Stimulated activated CD8-positive, alpha-beta memory T cell treated with anti-CD3 and anti-CD28 coated beads, Interleukin-7, amount 100 ng/mL, for 48 hours (primary cell): ENCODE results near the gene RSU1.
A peak's percentile ranks its signal among the peaks of the same experiment; 100 is the strongest.
"Not testable (repeated sequence)": the region's sequence is repeated elsewhere in the genome, so short reads cannot be mapped to it uniquely, and the experiment has no call there.

Experiments
- DNase-seq, 2 donors: peaks; one replicate each; pipeline ENCODE4 v3.0.0-alpha.2; 2020; ENCODE audit warnings: low read depth in 1 of 2; ENCODE audit errors: extremely low read depth in 1 of 2

The RSU1 gene

DNA sequence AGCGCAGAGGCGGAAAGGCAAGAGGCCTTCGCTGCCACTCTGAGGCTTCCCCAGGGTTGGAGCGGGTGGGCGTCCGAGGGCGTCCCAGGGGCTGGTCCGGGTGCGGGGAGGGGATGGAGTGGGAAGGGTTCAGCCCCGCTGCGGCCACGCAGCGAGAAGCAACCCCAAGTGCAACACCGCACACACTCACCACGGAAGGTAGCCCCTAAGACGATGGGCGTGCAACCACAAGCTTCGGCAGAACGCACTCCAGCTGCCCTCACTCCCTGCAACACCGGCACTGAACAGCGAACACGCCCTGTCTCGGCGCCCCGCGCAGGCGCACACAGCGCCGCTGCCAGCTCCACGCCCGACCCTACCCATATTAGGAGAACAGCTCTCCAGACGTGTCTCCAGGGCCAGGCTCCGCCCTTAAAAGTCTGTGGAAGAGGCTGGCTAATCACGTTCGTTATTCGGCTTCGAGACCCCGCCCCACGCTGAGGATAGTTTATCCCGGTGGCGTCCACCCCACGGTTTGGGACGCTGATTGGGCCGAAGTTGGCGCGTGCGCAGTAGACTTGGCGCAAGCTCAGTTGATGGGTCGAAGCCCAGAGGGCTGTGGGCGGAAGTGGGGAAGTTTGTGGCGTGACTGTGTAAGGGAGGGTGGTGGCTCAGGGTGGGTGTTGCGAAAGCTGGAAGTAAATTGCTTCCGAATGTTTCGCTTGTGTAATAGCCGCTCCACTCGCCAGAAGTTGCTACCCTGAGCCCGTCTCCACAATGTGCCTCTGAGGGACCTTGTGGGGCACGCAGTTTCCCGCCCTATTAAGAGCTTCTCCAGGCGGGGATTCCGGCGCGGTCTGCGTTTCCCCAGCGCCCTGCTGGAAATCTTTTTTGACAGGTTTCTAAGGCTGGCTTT is at the start of gene RSU1:
TSS of gene RSU1 (minus strand) at position 300 of the 895 bp plus-strand sequence. CDS start 343 bp downstream, outside the sequence.
- DNase-seq = peak; percentile 99 to 100

DNA sequence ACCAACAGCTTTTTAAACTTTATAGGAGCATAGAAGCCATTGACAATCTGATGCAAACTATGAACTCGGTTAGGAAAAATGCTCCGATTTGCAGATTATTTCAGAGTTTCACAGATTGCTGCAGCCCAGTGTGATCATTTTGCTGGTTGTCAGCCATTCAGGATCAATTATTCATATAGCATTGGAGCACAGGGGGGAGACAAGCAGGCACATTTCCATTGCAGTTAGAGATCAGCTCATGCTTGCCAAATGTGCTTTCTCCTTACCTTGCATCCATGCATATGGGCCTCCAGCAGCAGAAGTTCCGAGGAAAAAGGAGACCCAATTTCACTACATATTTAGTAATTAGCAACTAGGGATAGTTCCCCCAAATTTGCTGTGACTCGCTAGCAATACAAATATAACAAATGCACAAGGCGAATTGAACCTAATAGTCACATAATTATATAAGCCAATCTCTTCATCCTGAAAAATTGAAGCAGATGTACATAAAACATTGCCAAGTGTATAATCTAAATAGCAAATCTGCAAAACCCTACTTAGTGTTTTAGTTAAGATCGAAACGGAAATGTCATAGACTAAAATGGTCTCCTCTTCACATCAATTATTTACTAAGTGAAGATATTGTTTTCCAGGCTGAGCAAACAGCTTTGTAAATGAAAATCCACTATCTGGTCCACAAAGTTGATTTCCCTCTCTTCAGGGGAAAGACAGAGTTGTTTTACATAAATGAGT is 49.5 kb upstream of the RSU1 start:
- no peak for DNase-seq

DNA sequence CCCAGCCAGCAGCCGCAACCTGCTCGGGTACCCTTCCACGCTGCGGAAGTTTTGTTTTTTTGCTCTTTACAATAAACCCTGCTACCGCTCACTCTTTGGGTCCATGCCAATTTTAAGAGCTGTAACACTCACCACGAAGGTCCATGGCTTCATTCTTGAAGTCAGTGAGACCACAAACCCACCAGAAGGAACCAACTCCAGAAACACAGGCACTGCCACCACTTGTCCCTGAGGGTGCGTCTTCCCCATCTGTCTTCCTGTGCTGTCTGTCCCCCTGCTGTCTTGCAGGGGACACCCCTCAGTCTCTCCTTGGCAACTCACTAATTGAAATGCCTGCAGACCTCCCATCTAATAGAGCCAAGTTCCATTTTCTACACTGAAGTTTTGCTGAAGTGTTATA is 48.5 kb upstream of the RSU1 start:
- DNase-seq = no peak

DNA sequence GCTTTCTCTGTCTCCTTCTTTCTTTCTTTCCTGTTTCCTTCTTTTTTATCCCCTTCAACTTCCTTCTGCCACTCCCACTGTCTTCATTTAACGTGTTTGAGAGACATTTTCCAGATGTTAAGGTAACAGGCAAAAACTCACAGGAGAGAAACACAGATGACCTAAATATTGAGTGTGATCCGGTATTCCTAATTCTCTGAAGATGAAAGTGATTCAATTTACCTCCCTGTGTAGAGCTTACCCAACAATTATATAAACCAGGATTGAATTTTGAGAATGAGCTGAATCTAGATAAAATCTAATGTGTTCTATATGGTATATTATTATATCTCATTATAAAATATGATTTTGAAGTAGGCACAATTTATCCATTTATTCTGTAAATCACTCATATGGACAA is 46.5 kb upstream of the RSU1 start:
- DNase-seq = no peak

DNA sequence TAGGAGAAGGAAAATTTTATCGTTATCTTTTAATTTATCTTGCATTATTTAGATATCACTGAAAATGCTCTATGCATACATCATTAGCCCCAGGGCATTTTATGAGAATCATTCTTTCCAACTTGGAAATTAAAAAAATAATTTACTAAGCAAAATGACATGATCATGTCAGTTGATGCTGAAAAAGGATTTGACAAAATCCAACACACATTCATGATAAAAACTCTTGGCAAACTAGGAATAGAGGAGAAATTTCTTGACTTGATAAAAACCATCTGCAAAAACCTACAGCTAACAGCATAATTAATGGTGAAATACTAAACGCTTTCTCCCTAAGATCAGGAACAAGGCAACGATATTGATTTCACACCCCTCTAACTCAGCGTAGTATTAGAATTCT is 40.2 kb upstream of the RSU1 start:
- no peak for DNase-seq

DNA sequence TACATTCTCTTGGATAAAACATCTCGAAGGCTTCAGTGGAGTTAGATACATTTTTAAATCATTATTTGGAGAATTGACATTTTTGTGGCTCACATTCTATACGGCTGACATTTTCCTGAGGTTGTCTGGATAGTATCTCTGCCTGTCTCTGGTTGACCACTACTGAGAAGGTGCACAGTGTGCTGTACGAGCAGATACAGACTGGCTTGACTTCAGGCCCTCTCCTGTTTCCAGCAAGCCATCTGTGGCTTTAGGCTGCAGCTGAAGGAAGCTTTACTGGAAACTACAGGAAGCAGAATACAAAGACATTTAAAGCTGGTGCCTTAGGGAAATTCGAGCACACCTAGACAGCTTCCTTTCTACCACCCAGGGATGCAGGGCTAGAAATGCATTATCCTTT is 39.3 kb upstream of the RSU1 start:
- DNase-seq = no peak

DNA sequence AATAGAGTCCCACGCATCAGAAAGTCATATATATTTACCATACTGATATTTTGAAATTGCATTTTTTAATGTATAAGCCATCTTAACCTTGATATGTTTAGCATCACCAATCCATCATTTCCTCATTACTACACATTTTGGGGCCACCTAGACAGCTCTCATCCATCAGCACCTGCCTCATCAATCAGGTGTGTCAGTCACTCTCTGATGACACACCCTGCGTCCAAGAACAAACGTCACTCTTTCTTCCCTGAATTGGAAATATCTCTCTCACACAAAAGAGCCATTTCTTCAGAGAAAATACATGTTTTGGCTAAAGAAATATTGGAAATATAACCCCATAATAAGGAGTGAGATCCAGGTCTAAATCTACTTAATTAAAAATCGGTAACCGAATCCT is 38.9 kb upstream of the RSU1 start:
- no peak for DNase-seq

DNA sequence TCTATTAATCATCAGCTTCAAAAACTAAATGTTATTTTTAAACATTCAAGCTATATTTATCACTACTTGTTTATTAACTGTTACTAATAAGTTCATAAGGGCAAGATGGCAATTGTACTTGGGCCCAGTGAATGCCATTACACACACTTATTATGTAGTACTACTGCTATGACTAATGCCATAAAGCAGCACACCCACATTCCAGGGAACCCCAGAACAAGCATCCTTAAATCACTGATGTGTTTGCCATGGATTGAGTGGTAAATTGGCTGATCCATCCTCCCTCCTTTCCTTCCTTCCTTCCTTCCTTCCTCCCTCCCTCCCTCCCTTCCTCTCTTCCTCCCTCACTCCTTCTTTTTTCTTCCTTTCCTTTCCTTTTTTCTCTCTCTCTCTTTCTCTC is 37.4 kb upstream of the RSU1 start:
- DNase-seq = no peak

DNA sequence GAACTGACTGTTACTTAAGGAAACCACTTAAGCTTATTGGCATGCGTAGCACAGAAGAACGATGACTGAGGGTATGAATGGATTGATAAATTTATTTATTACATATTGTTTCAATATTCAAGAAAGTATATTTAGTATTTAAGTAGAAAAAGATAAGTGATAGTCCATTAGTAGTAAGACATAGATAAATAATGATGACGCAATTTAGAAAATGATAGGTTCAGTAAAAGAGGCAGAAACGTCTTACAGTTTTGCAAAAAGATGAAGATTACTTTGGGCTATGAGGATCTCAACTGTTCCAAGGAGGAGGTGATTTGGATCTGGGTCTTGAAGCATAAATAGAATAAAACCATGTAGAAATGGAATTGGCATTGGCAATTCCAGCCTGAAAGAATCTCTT is 36.6 kb upstream of the RSU1 start:
- no peak for DNase-seq

DNA sequence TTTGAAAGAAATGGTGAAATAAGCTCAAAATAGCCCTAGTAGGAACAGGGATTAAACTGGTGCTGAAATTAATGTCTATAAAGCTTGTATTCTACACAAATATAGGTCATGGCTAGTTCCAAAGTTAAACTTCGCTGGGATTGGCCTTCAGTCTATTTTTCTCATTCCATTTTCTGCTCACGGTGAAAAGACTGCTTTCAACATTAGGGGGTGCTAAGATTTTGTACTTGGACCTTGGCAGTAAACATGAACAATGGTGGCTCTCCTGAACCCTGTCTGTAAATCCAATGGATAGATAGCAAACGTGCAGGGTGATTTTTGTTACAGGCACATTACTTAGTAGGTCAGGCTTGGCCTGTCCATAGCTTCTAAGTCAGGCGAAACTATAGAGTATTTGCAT is 36.0 kb upstream of the RSU1 start:
- no peak for DNase-seq

DNA sequence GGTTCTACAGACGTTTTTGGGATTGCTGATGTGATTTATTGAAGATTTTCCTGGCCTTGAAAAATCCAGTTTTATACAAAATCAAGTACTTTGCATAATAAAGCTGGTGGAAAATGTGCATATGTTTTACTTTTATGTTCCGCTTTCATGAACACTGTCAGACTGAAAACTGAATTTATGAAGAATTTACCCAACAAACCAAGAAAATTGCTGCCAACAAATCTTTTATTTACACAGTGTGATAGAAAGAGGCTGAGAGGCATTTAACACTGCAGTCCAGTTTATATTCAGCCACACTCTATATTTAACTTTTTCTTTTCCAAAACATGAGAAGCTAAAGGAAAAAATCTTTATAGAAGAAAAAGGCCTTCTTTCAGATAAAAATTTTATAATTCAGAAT is 35.4 kb upstream of the RSU1 start:
- DNase-seq = no peak

DNA sequence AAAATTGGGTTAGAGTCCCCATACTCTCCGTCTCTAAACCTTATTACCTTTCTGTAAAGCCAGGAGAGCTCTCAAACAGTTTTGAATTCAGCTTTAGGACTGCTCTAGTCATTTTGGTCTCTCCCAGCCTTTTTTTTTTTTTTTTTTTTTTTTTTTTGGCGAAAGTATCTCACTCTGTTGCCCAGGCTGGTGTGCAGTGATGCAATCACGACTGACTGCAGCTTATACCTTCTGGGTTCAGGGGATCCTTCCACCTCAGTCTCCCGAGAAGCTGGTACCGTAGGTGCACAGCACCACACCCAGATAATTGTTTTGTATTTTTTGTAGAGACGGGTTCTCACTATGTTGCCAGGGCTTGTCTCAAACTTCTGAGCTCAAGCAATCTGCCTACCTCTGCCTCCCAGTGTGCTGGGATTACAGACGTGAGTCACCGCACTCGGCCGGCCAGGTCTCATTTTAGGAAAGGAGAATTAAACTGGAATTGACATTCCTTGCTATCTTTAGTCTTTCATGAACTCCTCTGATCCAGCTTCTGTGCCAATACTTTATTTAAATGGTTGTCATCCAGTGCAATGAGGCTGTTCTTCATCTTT is 31.4 kb upstream of the RSU1 start:
- DNase-seq = no peak

DNA sequence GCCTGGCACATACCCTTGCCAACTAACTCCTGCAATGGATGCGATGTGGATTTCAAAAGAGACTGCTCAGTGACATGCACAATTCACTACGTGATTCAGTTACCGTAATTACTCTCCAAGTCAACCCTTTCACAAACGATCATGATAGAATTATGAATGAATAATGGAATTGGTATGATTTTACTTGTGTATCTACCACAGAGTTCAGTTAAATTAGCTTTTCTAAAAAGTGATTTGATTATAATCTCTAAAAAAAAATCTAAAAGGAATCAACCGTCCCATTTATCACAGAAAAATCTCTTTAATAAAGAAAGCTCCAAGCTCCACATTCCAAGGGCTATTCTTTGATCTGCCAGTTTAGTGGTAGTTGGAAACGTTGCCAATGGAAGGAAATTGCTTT is 30.4 kb upstream of the RSU1 start:
- no peak for DNase-seq

DNA sequence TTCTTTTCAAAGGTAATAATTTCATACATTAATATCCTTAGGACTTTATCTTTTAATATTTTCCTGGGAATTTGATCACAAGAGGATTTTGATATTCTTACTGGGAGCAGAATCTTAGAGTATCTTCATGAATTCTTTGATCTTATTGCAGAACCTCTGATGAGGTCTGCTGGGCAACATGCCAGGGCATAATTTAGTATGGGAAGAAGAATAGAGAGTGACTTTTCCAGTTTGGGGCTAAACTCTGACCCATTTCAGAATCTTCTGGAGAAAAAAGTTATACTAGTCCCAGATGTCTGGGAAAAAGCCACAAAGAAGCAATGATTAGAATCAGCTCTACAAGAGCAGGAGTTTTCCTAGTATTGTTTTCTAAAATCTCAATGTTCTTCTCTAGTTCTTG is 28.0 kb upstream of the RSU1 start:
- DNase-seq = no peak

DNA sequence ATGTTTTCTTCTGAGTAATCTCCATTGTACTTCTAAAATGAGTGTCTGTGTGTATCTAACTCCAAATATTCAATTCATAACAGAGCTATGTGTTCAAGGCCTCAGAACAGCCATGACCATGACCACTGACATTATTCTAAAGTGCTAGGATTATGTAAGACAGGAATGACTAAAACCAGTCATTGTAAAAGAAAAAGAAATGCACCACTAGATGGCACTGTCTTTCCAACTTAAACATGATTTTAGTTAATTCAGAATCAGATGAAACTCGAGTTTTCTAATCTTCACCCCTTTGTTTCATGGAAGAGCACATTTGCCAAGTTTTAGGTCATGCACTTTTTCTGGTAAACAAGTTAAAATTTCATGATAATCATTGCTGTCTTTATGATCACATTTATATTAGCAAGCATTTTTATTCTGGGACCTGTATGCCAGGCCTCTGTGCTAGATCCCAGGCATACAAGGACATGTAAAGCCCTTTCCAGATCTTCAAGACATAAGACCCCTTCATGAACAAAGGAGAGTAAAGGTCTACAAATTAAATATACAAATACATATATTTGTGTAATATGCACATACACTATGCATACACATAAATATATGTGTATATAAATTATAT is 26.1 kb upstream of the RSU1 start:
- no peak for DNase-seq

DNA sequence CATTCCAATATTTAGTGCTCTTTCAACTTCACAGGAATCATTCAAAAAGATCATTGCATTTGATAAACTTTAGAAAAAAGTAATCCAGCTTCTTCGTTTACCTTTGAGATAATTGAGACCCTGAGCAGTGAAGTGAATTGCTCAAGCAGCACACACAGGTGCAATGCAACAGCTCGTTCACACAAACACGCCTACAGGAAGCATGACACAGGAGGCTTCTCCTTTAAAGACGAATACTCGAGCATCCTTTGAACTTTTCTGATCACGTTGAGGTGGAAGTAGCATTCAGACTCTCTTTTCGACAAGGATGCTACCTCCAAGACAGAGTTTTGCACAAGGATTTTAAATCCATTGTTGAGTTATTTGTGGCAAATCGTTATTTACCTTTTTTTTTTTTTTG is 18.0 kb upstream of the RSU1 start:
- DNase-seq = peak in 1 of 2 donors; percentile 11

DNA sequence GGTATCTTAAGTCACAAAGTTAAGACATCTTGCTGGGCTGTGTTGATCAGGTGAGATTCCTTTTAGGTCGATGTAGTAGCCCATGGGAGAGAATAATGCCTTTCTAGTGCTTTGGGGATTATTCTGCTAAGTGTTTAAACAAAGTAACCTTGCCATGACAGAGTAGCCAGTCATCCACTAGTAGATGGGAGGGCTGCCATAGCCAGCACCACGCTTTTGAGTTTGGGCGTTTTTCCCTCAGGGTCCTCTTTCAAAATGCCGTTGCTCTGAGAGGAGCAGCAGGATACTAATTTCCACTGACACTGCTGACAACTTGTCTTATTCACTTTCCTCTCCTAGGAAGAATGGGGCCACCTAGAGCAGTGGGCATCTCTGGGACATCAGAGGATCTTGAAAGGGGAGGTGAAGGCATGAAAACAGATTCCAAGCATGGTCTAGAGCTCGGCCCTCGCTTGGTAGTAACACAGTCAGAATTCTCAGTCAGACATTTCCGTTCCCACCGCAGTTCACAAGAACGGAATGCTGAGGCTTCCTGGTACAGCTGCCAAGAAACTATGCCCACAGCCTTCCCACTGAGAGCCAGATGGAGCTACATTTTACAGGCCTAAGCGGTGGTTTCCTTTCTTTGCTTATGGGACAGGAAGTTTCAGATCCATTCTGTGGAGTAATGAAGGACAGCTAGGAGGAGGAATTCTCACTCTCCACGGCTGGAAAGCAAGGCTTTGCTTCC is 15.3 kb upstream of the RSU1 start:
- no peak for DNase-seq

DNA sequence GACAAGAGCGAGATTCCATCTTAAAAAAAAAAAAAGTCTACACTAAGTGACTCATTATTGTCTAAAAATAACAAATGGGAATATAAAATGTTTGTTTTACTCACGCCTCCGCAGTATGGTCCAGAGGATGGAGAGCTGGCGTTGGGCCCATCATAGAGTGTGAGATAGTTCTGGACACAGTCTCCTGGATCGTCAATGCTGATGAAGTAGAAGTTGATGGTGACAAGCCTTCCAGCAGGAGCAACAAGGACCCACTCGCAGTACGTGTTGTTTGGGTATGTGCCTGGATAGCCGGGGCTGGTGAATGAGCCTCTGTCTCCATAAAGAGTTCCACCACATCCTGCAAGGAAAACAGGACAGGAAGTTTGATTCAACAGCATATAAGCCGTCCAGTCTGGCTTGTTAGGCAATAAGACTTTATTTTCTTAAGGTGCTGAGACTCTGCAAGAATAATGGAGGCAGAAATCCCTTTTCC is 11.5 kb upstream of the RSU1 start:
- no peak for DNase-seq

DNA sequence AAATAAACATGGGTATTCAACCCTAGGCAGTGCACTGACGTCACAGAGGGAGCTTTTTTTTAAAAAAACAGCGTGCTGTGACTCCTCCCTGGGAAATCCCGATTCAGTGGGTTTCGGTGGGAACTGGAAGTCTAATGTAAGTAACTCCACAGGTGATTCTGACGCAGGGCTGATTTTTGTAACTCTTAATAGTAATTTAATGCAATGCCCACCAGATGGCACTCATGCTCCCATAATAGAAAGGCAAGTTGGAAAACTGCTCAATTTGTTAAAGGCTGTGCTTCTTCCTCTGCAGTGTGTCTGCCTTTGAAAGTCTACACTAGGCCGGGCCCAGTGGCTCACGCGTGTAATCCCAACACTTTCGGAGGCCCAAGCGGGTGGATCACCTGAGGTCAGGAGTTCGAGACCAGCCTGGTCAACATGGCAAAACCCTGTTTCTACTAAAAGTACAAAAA is 10.9 kb upstream of the RSU1 start:
- peak in 1 of 2 donors; percentile 31 for DNase-seq

DNA sequence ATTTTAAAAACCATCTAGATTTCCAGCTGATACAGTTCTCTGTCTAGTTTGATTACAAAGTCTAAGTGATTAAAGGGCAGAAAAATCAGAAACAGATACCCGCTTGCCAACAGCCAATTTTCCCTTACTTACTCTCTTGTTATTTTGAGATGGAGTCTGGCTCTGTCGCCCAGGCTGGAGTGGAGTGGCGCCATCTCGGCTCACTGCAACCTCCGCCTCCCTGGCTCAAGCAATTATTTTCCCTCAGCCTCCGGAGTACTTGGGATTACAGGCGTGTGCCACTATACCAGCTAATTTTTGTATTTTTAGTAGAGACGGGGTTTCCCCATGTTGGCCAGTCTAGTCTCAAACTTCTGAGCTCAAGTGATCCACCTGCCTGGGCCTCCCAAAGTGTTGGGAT is 10.2 kb upstream of the RSU1 start:
- not testable (repeated sequence) for DNase-seq
